Gastrocnemius medialis (tissue), 4 donors: ENCODE results near the gene ZFAND6.

ENCODE experiments used
- POLR2A ChIP-seq, 2 donors: fragments of 450-650 bp; IDR thresholded peaks; one replicate each; pipeline ENCODE4 v1.6.1; 2017; ENCODE audit warnings: antibody characterized with exemption in 2 of 2, mild to moderate bottlenecking in 2 of 2, moderate library complexity in 2 of 2
- TF ChIP-seq, protein P1 (sequence below), 5 experiments: fragments of 450-650 bp in 3 of 5; fragments of 200-600 bp in 2 of 5; sonication (generic) in 2 of 5; IDR thresholded peaks in 4 of 5; conservative IDR thresholded peaks in 1 of 5; 1 replicate in 4 of 5; 2 replicates in 1 of 5; pipeline ENCODE4 v1.5.1; 2016 to 2019; ENCODE audit warnings: antibody characterized with exemption in 5 of 5, mild to moderate bottlenecking in 3 of 5, moderate library complexity in 3 of 5

DNA sequence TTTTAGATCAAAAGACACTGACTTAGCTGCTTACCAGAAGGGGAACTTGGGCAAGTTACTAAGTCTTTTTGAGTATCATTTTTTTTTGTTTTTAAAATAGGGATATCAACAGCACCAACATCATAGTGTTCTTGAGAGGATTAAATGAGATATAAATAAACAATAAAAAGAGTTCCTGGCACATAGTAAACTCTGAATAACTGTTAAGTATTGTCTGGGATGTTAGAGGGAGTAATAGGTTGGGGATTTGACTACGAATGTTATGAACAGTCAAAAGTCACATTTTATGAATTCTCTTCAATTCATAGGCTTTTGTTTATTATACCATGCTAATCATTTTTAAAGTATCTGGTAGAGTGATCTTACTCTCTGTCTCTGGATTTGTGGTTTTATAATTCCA is 55.5 kb downstream of the ZFAND6 start:
- TF ChIP-seq, protein P1, sequence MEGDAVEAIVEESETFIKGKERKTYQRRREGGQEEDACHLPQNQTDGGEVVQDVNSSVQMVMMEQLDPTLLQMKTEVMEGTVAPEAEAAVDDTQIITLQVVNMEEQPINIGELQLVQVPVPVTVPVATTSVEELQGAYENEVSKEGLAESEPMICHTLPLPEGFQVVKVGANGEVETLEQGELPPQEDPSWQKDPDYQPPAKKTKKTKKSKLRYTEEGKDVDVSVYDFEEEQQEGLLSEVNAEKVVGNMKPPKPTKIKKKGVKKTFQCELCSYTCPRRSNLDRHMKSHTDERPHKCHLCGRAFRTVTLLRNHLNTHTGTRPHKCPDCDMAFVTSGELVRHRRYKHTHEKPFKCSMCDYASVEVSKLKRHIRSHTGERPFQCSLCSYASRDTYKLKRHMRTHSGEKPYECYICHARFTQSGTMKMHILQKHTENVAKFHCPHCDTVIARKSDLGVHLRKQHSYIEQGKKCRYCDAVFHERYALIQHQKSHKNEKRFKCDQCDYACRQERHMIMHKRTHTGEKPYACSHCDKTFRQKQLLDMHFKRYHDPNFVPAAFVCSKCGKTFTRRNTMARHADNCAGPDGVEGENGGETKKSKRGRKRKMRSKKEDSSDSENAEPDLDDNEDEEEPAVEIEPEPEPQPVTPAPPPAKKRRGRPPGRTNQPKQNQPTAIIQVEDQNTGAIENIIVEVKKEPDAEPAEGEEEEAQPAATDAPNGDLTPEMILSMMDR (IDR thresholded peaks at IDR 0.05 in 4 of 5, conservative IDR thresholded peaks at IDR 0.05 in 1 of 5): no peak
- no peak for TF ChIP-seq POLR2A (IDR thresholded peaks at IDR 0.05)
